H1 (cell line): ENCODE data around the gene HDHD5. TPM values are rescaled to one million over a fixed set of nuclear protein-coding genes. Genes with fewer than 3 reads are reported as not detected.
A peak's percentile ranks its signal among the peaks of the same experiment; 100 is the strongest.

Experiments used
- CTCF ChIA-PET: fragments of 300-600 bp; sonication (Branson Sonifier 250); formaldehyde crosslinking; loops from one replicate; lab custom pipeline; 2021; ENCODE audit not compliant: partially characterized antibody; lab: Charles Lee
- POLR2A ChIA-PET: fragments of 300-600 bp; sonication (Branson Sonifier 250); formaldehyde crosslinking; loops from one replicate; lab custom pipeline; 2021; ENCODE audit warnings: inconsistent platforms; ENCODE audit not compliant: partially characterized antibody; lab: Charles Lee
- DNase-seq, 2 experiments: peaks; one replicate each; pipeline versions ENCODE4 v3.0.0 to v3.0.0-alpha.2; 2010 to 2022; ENCODE audit warnings: low spot score in 2 of 2, low read depth in 1 of 2, mixed read lengths in 1 of 2
- FAIRE-seq: peaks from 2 replicates; lab custom pipeline; 2011; peaks lifted over from hg19 to GRCh38; lab: Jason Lieb, UNC
- H2AFZ ChIP-seq: 2 replicates; pipeline ENCODE4 v1.8.1; 2012; ENCODE audit warnings: low read length, inconsistent platforms
- H2AK5ac ChIP-seq: 2 replicates; pipeline ENCODE4 v1.6.1; 2013; ENCODE audit warnings: low read depth, low read length
- H2BK120ac ChIP-seq: replicated peaks from 2 replicates; pipeline ENCODE3; 2013; ENCODE audit warnings: low read depth, low read length, inconsistent platforms
- H2BK12ac ChIP-seq: 2 replicates; pipeline ENCODE4 v1.6.1; 2013; ENCODE audit warnings: low read depth, low read length
- H2BK15ac ChIP-seq: 2 replicates; pipeline ENCODE4 v1.6.1; 2013; ENCODE audit warnings: low read length
- H2BK20ac ChIP-seq: 2 replicates; pipeline ENCODE4 v1.6.1; 2013; ENCODE audit warnings: low read length
- H2BK5ac ChIP-seq: 2 replicates; pipeline ENCODE4 v1.6.1; 2013; ENCODE audit warnings: low read depth, low read length
- H3K14ac ChIP-seq: 2 replicates; pipeline ENCODE4 v1.6.1; 2013; ENCODE audit warnings: inconsistent platforms; ENCODE audit not compliant: insufficient read length
- H3K18ac ChIP-seq: 2 replicates; pipeline ENCODE4 v1.6.1; 2013; ENCODE audit warnings: low read length; ENCODE audit errors: extremely low read depth
- H3K23ac ChIP-seq: 2 replicates; pipeline ENCODE4 v1.6.1; 2013; ENCODE audit warnings: inconsistent platforms; ENCODE audit not compliant: insufficient read length
- H3K23me2 ChIP-seq: 2 replicates; pipeline ENCODE4 v1.6.1; 2013; ENCODE audit warnings: low read depth, low read length
- H3K27ac ChIP-seq: 2 replicates; pipeline ENCODE4 v1.6.1; 2011; ENCODE audit warnings: low read depth, low read length, inconsistent platforms
- H3K27me3 ChIP-seq, 4 experiments: replicated peaks in 1 of 4; 1 replicate in 1 of 4; 2 replicates in 3 of 4; pipeline versions ENCODE4 v1.6.1 to v1.8.1; 2011 to 2013; ENCODE audit warnings: low read length in 3 of 4, mild to moderate bottlenecking in 3 of 4, inconsistent platforms in 2 of 4, mixed read lengths in 2 of 4, moderate library complexity in 1 of 4; ENCODE audit not compliant: control insufficient read depth in 3 of 4, insufficient read depth in 3 of 4; ENCODE audit errors: extremely low read depth in 1 of 4
- H3K36me3 ChIP-seq, 4 experiments: 2 replicates each; pipeline versions ENCODE4 v1.6.1 to v1.8.1; 2011 to 2013; ENCODE audit warnings: mild to moderate bottlenecking in 4 of 4, low read length in 3 of 4, moderate library complexity in 2 of 4, control low read depth in 1 of 4, inconsistent platforms in 1 of 4; ENCODE audit not compliant: insufficient read depth in 4 of 4, control insufficient read depth in 2 of 4
- H3K4ac ChIP-seq: replicated peaks from 2 replicates; pipeline ENCODE3; 2013; ENCODE audit warnings: low read length, low read depth, mixed read lengths, inconsistent platforms; ENCODE audit not compliant: insufficient read length
- H3K4me1 ChIP-seq, 4 experiments: replicated peaks in 1 of 4; 1 replicate in 1 of 4; 2 replicates in 3 of 4; pipeline versions ENCODE4 v1.6.1 to v1.8.1; 2011 to 2013; ENCODE audit warnings: low read length in 3 of 4, inconsistent platforms in 2 of 4, mixed read lengths in 1 of 4; ENCODE audit not compliant: insufficient read depth in 4 of 4, control insufficient read depth in 3 of 4
- H3K4me2 ChIP-seq, 2 experiments: 2 replicates each; pipeline versions ENCODE4 v1.6.1 to v1.8.1; 2011 to 2013; ENCODE audit warnings: low read depth in 2 of 2, low read length in 2 of 2, control low read depth in 1 of 2, inconsistent platforms in 1 of 2, mild to moderate bottlenecking in 1 of 2; ENCODE audit not compliant: insufficient read depth in 1 of 2
- H3K4me3 ChIP-seq, 4 experiments: fragments of 200-600, 300-600 bp in 1 of 4; sonication (generic), shearing (Covaris generic), sonication (Bioruptor Twin) in 1 of 4; 2 replicates each; pipeline versions ENCODE4 v1.5.1 to v1.8.1; 2011 to 2016; ENCODE audit warnings: low read length in 4 of 4, low read depth in 3 of 4, control low read depth in 2 of 4, inconsistent platforms in 2 of 4, mild to moderate bottlenecking in 2 of 4, mixed read lengths in 1 of 4, moderate library complexity in 1 of 4; ENCODE audit not compliant: insufficient read depth in 2 of 4; ENCODE audit errors: extremely low read depth in 1 of 4
- H3K56ac ChIP-seq: replicated peaks from 2 replicates; pipeline ENCODE3; 2013; ENCODE audit warnings: low read depth, mild to moderate bottlenecking, mixed read lengths, low read length, inconsistent platforms; ENCODE audit not compliant: insufficient read length
- H3K79me1 ChIP-seq: 2 replicates; pipeline ENCODE4 v1.6.1; 2013; ENCODE audit warnings: low read depth, low read length, control low read depth
- H3K79me2 ChIP-seq, 2 experiments: 2 replicates each; pipeline versions ENCODE4 v1.6.1 to v1.8.1; 2012 to 2013; ENCODE audit warnings: low read length in 2 of 2, mild to moderate bottlenecking in 2 of 2, inconsistent platforms in 1 of 2; ENCODE audit not compliant: insufficient read depth in 2 of 2, control insufficient read depth in 1 of 2
- H3K9ac ChIP-seq, 4 experiments: replicated peaks in 1 of 4; 1 replicate in 1 of 4; 2 replicates in 3 of 4; pipeline versions ENCODE4 v1.6.1 to v1.8.1; 2011 to 2013; ENCODE audit warnings: low read depth in 3 of 4, low read length in 3 of 4, control low read depth in 2 of 4, mild to moderate bottlenecking in 2 of 4, moderate library complexity in 2 of 4, inconsistent platforms in 1 of 4; ENCODE audit errors: extremely low read depth in 1 of 4
- H3K9me3 ChIP-seq, 2 experiments: 2 replicates each; pipeline versions ENCODE4 v1.6.1 to v1.8.1; 2012 to 2013; ENCODE audit warnings: mild to moderate bottlenecking in 2 of 2, moderate library complexity in 2 of 2, control low read depth in 1 of 2, inconsistent platforms in 1 of 2, low read depth in 1 of 2, low read length in 1 of 2, mixed read lengths in 1 of 2; ENCODE audit not compliant: insufficient read depth in 2 of 2
- H4K20me1 ChIP-seq, 2 experiments: replicated peaks in 1 of 2; 2 replicates each; pipeline versions ENCODE3 to v1.8.1; 2011 to 2013; ENCODE audit warnings: inconsistent platforms in 2 of 2, low read length in 2 of 2, mild to moderate bottlenecking in 1 of 2; ENCODE audit not compliant: insufficient read depth in 2 of 2, control insufficient read depth in 1 of 2
- H4K5ac ChIP-seq: 2 replicates; pipeline ENCODE4 v1.6.1; 2013; ENCODE audit warnings: low read length, low read depth, mixed read lengths, inconsistent platforms; ENCODE audit not compliant: insufficient read length
- H4K8ac ChIP-seq: 2 replicates; pipeline ENCODE4 v1.8.0; 2013; ENCODE audit warnings: mild to moderate bottlenecking, moderate library complexity, low read length, inconsistent platforms; ENCODE audit not compliant: insufficient read depth; ENCODE audit errors: extremely low read depth
- H4K91ac ChIP-seq: replicated peaks from 2 replicates; pipeline ENCODE3; 2013; ENCODE audit warnings: low read length, mixed read lengths, inconsistent platforms; ENCODE audit not compliant: insufficient read length
- ATF3 ChIP-seq: IDR thresholded peaks from 2 replicates; pipeline ENCODE4 v1.6.1; 2011; ENCODE audit warnings: low read depth, mild to moderate bottlenecking, low read length; ENCODE audit not compliant: insufficient read depth
- EZH2 ChIP-seq: fragments of 200-600 bp; sonication (generic); IDR thresholded peaks from 2 replicates; pipeline ENCODE4 v1.7.1; 2012; ENCODE audit warnings: low read depth, mild to moderate bottlenecking, moderate library complexity, low read length, inconsistent platforms; ENCODE audit not compliant: severe bottlenecking
- MAX ChIP-seq: IDR thresholded peaks from 2 replicates; pipeline ENCODE4 v1.6.1; 2012; ENCODE audit warnings: inconsistent platforms
- SRF ChIP-seq: IDR thresholded peaks from 2 replicates; pipeline ENCODE4 v1.6.1; 2011; ENCODE audit warnings: mild to moderate bottlenecking, low read depth, low read length, moderate library complexity
- ZNF274 ChIP-seq: IDR thresholded peaks from 2 replicates; pipeline ENCODE4 v1.7.0; 2012; ENCODE audit warnings: low read length, borderline replicate concordance; ENCODE audit errors: extremely low read depth
- WGBS, 2 experiments: shearing (Covaris generic) in 1 of 2; methylation state at CpG; one replicate each; pipeline versions ENCODE4 v1.1.6 to v1.1.7; 2013 to 2015; ENCODE audit warnings: low lambda C conversion rate in 2 of 2, mixed read lengths in 2 of 2, inconsistent platforms in 1 of 2, low coverage in 1 of 2, missing lambda C conversion rate in 1 of 2; ENCODE audit not compliant: insufficient replicate concordance in 2 of 2, insufficient coverage in 1 of 2, insufficient read length in 1 of 2; ENCODE audit errors: extremely low coverage in 1 of 2, missing lambda C conversion rate in 1 of 2; 5-methylcytosine and 5-hydroxymethylcytosine counted together
- long read RNA-seq, 2 experiments: library from RNA in 1 of 2; library from capped mRNA in 1 of 2; stranded (forward); transcript quantifications; one replicate each; pipeline ENCODE4 v2.0.0, GENCODE V29; 2021; ENCODE audit warnings: inconsistent platforms in 1 of 2
- polyA minus RNA-seq, 3 experiments: library from RNA; depleted of rRNA, polyadenylated mRNA; stranded (reverse); fragments of >200 nt; gene quantifications; 1 replicate in 2 of 3; 2 replicates in 1 of 3; pipeline ENCODE4 v1.2.3, GENCODE V29; 2011
- polyA plus RNA-seq, 7 experiments: library from polyadenylated mRNA; depleted of rRNA in 3 of 7; stranded (reverse) in 5 of 7; unstranded in 2 of 7; fragments of >200 nt in 5 of 7; fragments of 200-250 nt in 2 of 7; gene quantifications; 1 replicate in 5 of 7; 2 replicates in 1 of 7; 4 replicates in 1 of 7; pipeline versions ENCODE4 v1.2.1 to v1.2.3, GENCODE V29; 2011 to 2013; ENCODE audit warnings: missing spikeins in 2 of 7, mixed read lengths in 2 of 7
- total RNA-seq: library from RNA; stranded (reverse); fragmentation: NEBNext Ultra II Directional; extraction: Animal tissue kit (Norgen Biotek cat#: 25700); gene quantifications from 2 replicates; pipeline ENCODE4 v1.2.1, GENCODE V29; 2021

Gene HDHD5
- total RNA-seq = 68.3 and 69.3 TPM in 2 replicates
- 123 and 147 TPM in 2 replicates for polyA plus RNA-seq (2011; rRNA removed)
- 121 TPM for polyA plus RNA-seq (2011; cell fraction: cytosol; rRNA removed)
- polyA plus RNA-seq (2011; cell fraction: nucleus; rRNA removed) = 165 TPM
- 62.7 to 92.1 TPM (median 86.3 TPM) in 4 replicates for polyA plus RNA-seq (2012, experiment 1 of 2)
- polyA plus RNA-seq (2012, experiment 2 of 2) = 63.8 TPM
- polyA plus RNA-seq (2013, experiment 1 of 2) = 48.6 TPM
- polyA plus RNA-seq (2013, experiment 2 of 2) = 47.6 TPM
- 31.1 and 42.4 TPM in 2 replicates for polyA minus RNA-seq (2011; rRNA and poly(A)+ RNA removed)
- polyA minus RNA-seq (2011; cell fraction: cytosol; rRNA and poly(A)+ RNA removed) = 43.2 TPM
- 37.5 TPM for polyA minus RNA-seq (2011; cell fraction: nucleus; rRNA and poly(A)+ RNA removed)
- long read RNA-seq, experiment 1, transcript HDHD5-202 (8 exons, 1,799 nt) = major isoform, 5 of 52 reads
- long read RNA-seq, experiment 1, partial matches to known transcripts = 21 of 52 reads
- long read RNA-seq, experiment 1, other reads (novel, unspliced or antisense) = 25 of 52 reads
- long read RNA-seq, experiment 2, partial matches to known transcripts = 13 of 15 reads
- long read RNA-seq, experiment 2, other reads (novel, unspliced or antisense) = 2 of 15 reads

GRCh38 chr22:17158568-17159503, at the start of gene HDHD5:
HDHD5 (minus strand) TSS chr22:17159277; CDS start chr22:17159251, 26 bp downstream.
- Histone ChIP-seq H3K4me3 (peak within 1 kb of the TSS; percentile 47 to 70 (median 66)), H3K14ac (no peak within 1 kb of the TSS), H2BK20ac (no peak within 1 kb of the TSS), H3K36me3 (no peaks in the 10 kb centered on the region), H3K9me3 (no peaks in the 10 kb centered on the region), H3K79me1 (peaks cover 8% of the 10 kb centered on the region), H4K8ac (peak within 1 kb of the TSS; percentile 92), H2AK5ac (no peak within 1 kb of the TSS), H3K23ac (no peak within 1 kb of the TSS), H3K79me2 (peaks cover 14 to 37% of the 10 kb centered on the region in 2 experiments), H4K91ac (peak within 1 kb of the TSS; percentile 81), H3K18ac (peak within 1 kb of the TSS; percentile 85), H3K9ac (peak within 1 kb of the TSS in 3 of 4 experiments; percentile 13 to 67 (median 60); a peak in 5 of 7 replicates), H2BK12ac (peak within 1 kb of the TSS; percentile 5; the same call in 1 of the 2 replicates), H4K5ac (peak within 1 kb of the TSS; percentile 34), H2BK120ac (no peak within 1 kb of the TSS), H2BK5ac (peak within 1 kb of the TSS; percentile 60; the same call in 1 of the 2 replicates), H3K4me2 (peak within 1 kb of the TSS; percentile 67 to 74), H3K4ac (peak within 1 kb of the TSS; percentile 2), H3K56ac (peak within 1 kb of the TSS; percentile 67), H3K23me2 (peaks cover 10% of the 10 kb centered on the region; the same call in 1 of the 2 replicates), H4K20me1 (peaks cover 2 to 5% of the 10 kb centered on the region in 2 experiments), H3K27me3 (0 out of 7 replicates have a peak, but pooled peaks cover 0 to 4% (median 0%) of the 10 kb centered on the region in 4 experiments), H2AFZ (peak within 1 kb of the TSS; percentile 36; the same call in 1 of the 2 replicates), H2BK15ac (0 out of 2 replicates have a peak within 1 kb of the TSS, but pooled peaks have one; percentile 92), H3K4me1 (peaks cover 3 to 8% (median 5%) of the 10 kb centered on the region in 4 experiments; a peak in 6 of 7 replicates), H3K27ac (no peak within 1 kb of the TSS; the same call in 1 of the 2 replicates)
- ChIA-PET POLR2A (interaction anchor here (0.5 to 2.0 kb wide), 9 partner anchors 10 to 549 kb away, joined by 3 to 7 read pairs (median 3); no protein-coding TSS in a partner anchor), CTCF (interaction anchor here (1.0 to 1.8 kb wide), 5 partner anchors 8 to 343 kb away, joined by 3 to 11 read pairs (median 7); no protein-coding TSS in a partner anchor)
- peak; percentile 50 to 89 for DNase-seq
- no peak for FAIRE-seq
- 2% methylated on average over 106 of the region's 114 CpGs; no CpG with 5 or more reads in 1 of the 2 experiments for WGBS, 2 experiments
- TF ChIP-seq SRF (no peak), ATF3 (no peak), EZH2 (no peak), MAX (peak; percentile 96), ZNF274 (no peak)
